ENCODE measurements around the gene SMAD6. TPM values are rescaled to one million over a fixed set of nuclear protein-coding genes. Genes with fewer than 3 reads are reported as not detected.
A peak's percentile ranks its signal among the peaks of the same experiment; 100 is the strongest.

SMAD6 gene
- total RNA-seq, 1 donor: 31.8 TPM

- no peaks in the 10 kb centered on the region for H3K9me3 ChIP-seq (ENCODE audit: low read depth, low read length)
- peak; percentile 80 for DNase-seq (ENCODE audit: insufficient read length, low spot score, missing footprints)
- no peaks in the 10 kb centered on the region for H3K36me3 ChIP-seq (ENCODE audit: insufficient read depth, low read length)
- H3K27ac ChIP-seq (ENCODE audit: low read depth, low read length): no peak overlapping the region
- no peaks in the 10 kb centered on the region for H3K4me1 ChIP-seq (ENCODE audit: insufficient read depth, low read length)
- TF ChIP-seq CTCF (IDR thresholded peaks at IDR 0.05; ENCODE audit: extremely low read depth, low read depth, low read length): no peak
- no peak overlapping the region for H3K4me3 ChIP-seq (ENCODE audit: insufficient read depth, low read length)
- H3K4me2 ChIP-seq (ENCODE audit: insufficient read depth, low read length): no peak overlapping the region
- H2AFZ ChIP-seq (ENCODE audit: low read length): no peak overlapping the region
- H3K27me3 ChIP-seq (ENCODE audit: insufficient read depth, low read length): no peaks in the 10 kb centered on the region
- H3K79me2 ChIP-seq (ENCODE audit: insufficient read depth, low read length): no peaks in the 10 kb centered on the region
- H4K20me1 ChIP-seq (ENCODE audit: insufficient read depth, low read length): no peaks in the 10 kb centered on the region
Measured at GRCh38 chr15:66657185-66658020, 44.6 kb upstream of the SMAD6 start.

GRCh38 chr15:66658044-66658443 is 44.0 kb upstream of the SMAD6 start:
- DNase-seq (ENCODE audit: insufficient read length, low spot score, missing footprints): no peak
- no peak for TF ChIP-seq CTCF (IDR thresholded peaks at IDR 0.05; ENCODE audit: extremely low read depth, low read depth, low read length)
- Histone ChIP-seq H2AFZ (ENCODE audit: low read length) (no peak overlapping the region), H3K4me1 (ENCODE audit: insufficient read depth, low read length) (no peaks in the 10 kb centered on the region), H3K4me2 (ENCODE audit: insufficient read depth, low read length) (no peak overlapping the region), H3K79me2 (ENCODE audit: insufficient read depth, low read length) (no peaks in the 10 kb centered on the region), H3K36me3 (ENCODE audit: insufficient read depth, low read length) (no peaks in the 10 kb centered on the region), H4K20me1 (ENCODE audit: insufficient read depth, low read length) (no peaks in the 10 kb centered on the region), H3K4me3 (ENCODE audit: insufficient read depth, low read length) (no peak overlapping the region), H3K27me3 (ENCODE audit: insufficient read depth, low read length) (no peaks in the 10 kb centered on the region), H3K9me3 (ENCODE audit: low read depth, low read length) (no peaks in the 10 kb centered on the region), H3K27ac (ENCODE audit: low read depth, low read length) (no peak overlapping the region)

GRCh38 chr15:66658855-66659254 is 43.2 kb upstream of the SMAD6 start:
- TF ChIP-seq CTCF (IDR thresholded peaks at IDR 0.05; ENCODE audit: extremely low read depth, low read depth, low read length): no peak
- no peak overlapping the region for H2AFZ ChIP-seq (ENCODE audit: low read length)
- no peak overlapping the region for H3K4me3 ChIP-seq (ENCODE audit: insufficient read depth, low read length)
- DNase-seq (ENCODE audit: insufficient read length, low spot score, missing footprints): no peak
- H4K20me1 ChIP-seq (ENCODE audit: insufficient read depth, low read length): no peaks in the 10 kb centered on the region
- no peaks in the 10 kb centered on the region for H3K9me3 ChIP-seq (ENCODE audit: low read depth, low read length)
- H3K79me2 ChIP-seq (ENCODE audit: insufficient read depth, low read length): no peaks in the 10 kb centered on the region
- H3K4me1 ChIP-seq (ENCODE audit: insufficient read depth, low read length): no peaks in the 10 kb centered on the region
- no peaks in the 10 kb centered on the region for H3K36me3 ChIP-seq (ENCODE audit: insufficient read depth, low read length)
- H3K4me2 ChIP-seq (ENCODE audit: insufficient read depth, low read length): no peak overlapping the region
- H3K27ac ChIP-seq (ENCODE audit: low read depth, low read length): no peak overlapping the region
- no peaks in the 10 kb centered on the region for H3K27me3 ChIP-seq (ENCODE audit: insufficient read depth, low read length)

- Histone ChIP-seq H4K20me1 (ENCODE audit: insufficient read depth, low read length) (no peaks in the 10 kb centered on the region), H3K36me3 (ENCODE audit: insufficient read depth, low read length) (no peaks in the 10 kb centered on the region), H3K27me3 (ENCODE audit: insufficient read depth, low read length) (no peaks in the 10 kb centered on the region), H2AFZ (ENCODE audit: low read length) (no peak overlapping the region), H3K79me2 (ENCODE audit: insufficient read depth, low read length) (no peaks in the 10 kb centered on the region), H3K4me1 (ENCODE audit: insufficient read depth, low read length) (no peaks in the 10 kb centered on the region), H3K9me3 (ENCODE audit: low read depth, low read length) (no peaks in the 10 kb centered on the region), H3K4me2 (ENCODE audit: insufficient read depth, low read length) (no peak overlapping the region), H3K27ac (ENCODE audit: low read depth, low read length) (no peak overlapping the region), H3K4me3 (ENCODE audit: insufficient read depth, low read length) (no peak overlapping the region)
- DNase-seq (ENCODE audit: insufficient read length, low spot score, missing footprints): no peak
- TF ChIP-seq CTCF (IDR thresholded peaks at IDR 0.05; ENCODE audit: extremely low read depth, low read depth, low read length): no peak
Measured at GRCh38 chr15:66659384-66659783, 42.7 kb upstream of the SMAD6 start.

All from osteoblast (primary cell).